GM19452 (cell line): ENCODE results near the gene CLEC2B.

ENCODE experiments used
- ATAC-seq: cut with Tn5 transposase; IDR thresholded peaks from one replicate; pipeline ENCODE4 v1.9.1; 2021; ENCODE audit not compliant: unreplicated experiment

Gene CLEC2B

GRCh38 chr12:9809866-9810265 lies 59.3 kb downstream of the CLEC2B start:
- no peak for ATAC-seq

- no peak for ATAC-seq
These were observed 59.8 kb downstream of the CLEC2B start for GRCh38 chr12:9809338-9809737.

- ATAC-seq: no peak
These were observed 60.6 kb downstream of the CLEC2B start for GRCh38 chr12:9808504-9808903.

- no peak for ATAC-seq
These were observed 62.4 kb downstream of the CLEC2B start for GRCh38 chr12:9806714-9807113.

GRCh38 chr12:9805883-9806282 lies 63.3 kb downstream of the CLEC2B start:
- ATAC-seq: no peak
